HG03521 (cell line): Measurements from ENCODE around the gene UBE2G2.

Experiments used
- ATAC-seq: cut with Tn5 transposase; IDR thresholded peaks from one replicate; pipeline ENCODE4 v1.9.1; 2021; ENCODE audit warnings: mild to moderate bottlenecking, moderate library complexity; ENCODE audit not compliant: unreplicated experiment

Gene UBE2G2

GRCh38 chr21:44753357-44753756 lies 48.3 kb downstream of the UBE2G2 start:
- ATAC-seq, result no peak

GRCh38 chr21:44752671-44753235 lies 48.9 kb downstream of the UBE2G2 start:
- no peak for ATAC-seq

GRCh38 chr21:44751799-44752636 lies 49.6 kb downstream of the UBE2G2 start:
- ATAC-seq, result no peak

- ATAC-seq, result no peak
Observed at GRCh38 chr21:44751186-44751798, 50.3 kb downstream of the UBE2G2 start.

- ATAC-seq, result no peak
Observed at GRCh38 chr21:44750675-44751025, 51.0 kb downstream of the UBE2G2 start.

- no peak for ATAC-seq
Observed at GRCh38 chr21:44749759-44750674, 51.6 kb downstream of the UBE2G2 start.

GRCh38 chr21:44749116-44749758 lies 52.4 kb downstream of the UBE2G2 start:
- no peak for ATAC-seq

GRCh38 chr21:44748621-44749020 lies 53.0 kb downstream of the UBE2G2 start:
- no peak for ATAC-seq

- no peak for ATAC-seq
Observed at GRCh38 chr21:44742418-44743153, 59.0 kb downstream of the UBE2G2 start.

GRCh38 chr21:44741921-44742320 lies 59.7 kb downstream of the UBE2G2 start:
- ATAC-seq, result no peak

- ATAC-seq, result no peak
Observed at GRCh38 chr21:44740742-44741141, 60.9 kb downstream of the UBE2G2 start.

- no peak for ATAC-seq
Observed at GRCh38 chr21:44739316-44739715, 62.3 kb downstream of the UBE2G2 start.

- no peak for ATAC-seq
Observed at GRCh38 chr21:44738621-44739020, 63.0 kb downstream of the UBE2G2 start.

GRCh38 chr21:44737706-44738354 lies 63.8 kb downstream of the UBE2G2 start:
- no peak for ATAC-seq

- ATAC-seq, result no peak
Observed at GRCh38 chr21:44736291-44737004, 65.2 kb downstream of the UBE2G2 start.

- no peak for ATAC-seq
Observed at GRCh38 chr21:44735821-44736220, 65.8 kb downstream of the UBE2G2 start.

- no peak for ATAC-seq
Observed at GRCh38 chr21:44734841-44735240, 66.8 kb downstream of the UBE2G2 start.

- ATAC-seq, result no peak
Observed at GRCh38 chr21:44734026-44734745, 67.4 kb downstream of the UBE2G2 start.
